Activated T-cell treated with anti-CD3 and anti-CD28 coated beads, Interleukin-2, amount 50 U/mL, for 4 hours (primary cell): ENCODE measurements around the gene ACTN2. TPM values are rescaled to one million over a fixed set of nuclear protein-coding genes. Genes with fewer than 3 reads are reported as not detected.

Experiments used
- ATAC-seq, 2 donors: fragments of 200-7000 bp; cut with Tn5 transposase; one replicate each; pipeline ENCODE4 v1.10.0; 2021
- DNase-seq: peaks from one replicate; pipeline ENCODE4 v3.0.0-alpha.2; 2020
- H3K27me3 Mint-ChIP-seq: one replicate; pipeline ENCODE4 v1.8.0; 2021; ENCODE audit warnings: low read depth, mixed read lengths
- H3K36me3 Mint-ChIP-seq: one replicate; pipeline ENCODE4 v1.8.0; 2022; ENCODE audit warnings: mixed read lengths; ENCODE audit not compliant: insufficient read depth
- H3K4me1 Mint-ChIP-seq: one replicate; pipeline ENCODE4 v1.8.0; 2021; ENCODE audit warnings: low read depth, mixed read lengths
- H3K4me3 Mint-ChIP-seq: one replicate; pipeline ENCODE4 v1.8.0; 2021; ENCODE audit warnings: mild to moderate bottlenecking, moderate library complexity, mixed read lengths
- H3K9me3 Mint-ChIP-seq: one replicate; pipeline ENCODE4 v1.8.0; 2021; ENCODE audit warnings: mixed read lengths
- total RNA-seq, 3 donors: library from RNA; stranded (reverse); gene quantifications; one replicate each; pipeline ENCODE4 v1.2.1, GENCODE V29; 2021

ACTN2 gene
- total RNA-seq, 3 donors from 2014 or later = 0.24 to 0.63 (median 0.34) TPM

GRCh38 chr1:236760986-236761385 lies 74.7 kb downstream of the ACTN2 start:
- H3K4me3 Mint-ChIP-seq = no peak overlapping the region
- H3K9me3 Mint-ChIP-seq = no peaks in the 10 kb centered on the region
- no peaks in the 10 kb centered on the region for H3K4me1 Mint-ChIP-seq
- no peaks in the 10 kb centered on the region for H3K36me3 Mint-ChIP-seq
- DNase-seq (no peak), ATAC-seq (no peak)
- peaks cover 5% of the 10 kb centered on the region for H3K27me3 Mint-ChIP-seq

GRCh38 chr1:236761397-236762132 lies 75.3 kb downstream of the ACTN2 start:
- no peak for ATAC-seq

GRCh38 chr1:236762410-236762809 lies 76.1 kb downstream of the ACTN2 start:
- no peak for DNase-seq
- Mint-ChIP-seq H3K36me3 (no peaks in the 10 kb centered on the region), H3K9me3 (no peaks in the 10 kb centered on the region), H3K4me1 (no peaks in the 10 kb centered on the region), H3K27me3 (peaks cover 6% of the 10 kb centered on the region), H3K4me3 (no peak overlapping the region)
- no peak for ATAC-seq

More at GRCh38 chr1:236761397-236762132, 75.3 kb downstream of the ACTN2 start:
- no peaks in the 10 kb centered on the region for H3K9me3 Mint-ChIP-seq
- H3K27me3 Mint-ChIP-seq = peaks cover 5% of the 10 kb centered on the region
- no peaks in the 10 kb centered on the region for H3K4me1 Mint-ChIP-seq
- H3K4me3 Mint-ChIP-seq = no peak overlapping the region
- no peaks in the 10 kb centered on the region for H3K36me3 Mint-ChIP-seq
- no peak for DNase-seq

GRCh38 chr1:236765831-236766230 lies 79.5 kb downstream of the ACTN2 start:
- no peak for DNase-seq
- Mint-ChIP-seq H3K36me3 (no peaks in the 10 kb centered on the region), H3K9me3 (no peaks in the 10 kb centered on the region), H3K4me3 (no peak overlapping the region), H3K27me3 (peaks cover 18% of the 10 kb centered on the region), H3K4me1 (no peaks in the 10 kb centered on the region)
- ATAC-seq = no peak

- ATAC-seq (no peak), DNase-seq (no peak)
- H3K27me3 Mint-ChIP-seq = peaks cover 19% of the 10 kb centered on the region
- no peaks in the 10 kb centered on the region for H3K9me3 Mint-ChIP-seq
- H3K36me3 Mint-ChIP-seq = no peaks in the 10 kb centered on the region
- no peak overlapping the region for H3K4me3 Mint-ChIP-seq
- H3K4me1 Mint-ChIP-seq = no peaks in the 10 kb centered on the region
These were observed 80.2 kb downstream of the ACTN2 start for GRCh38 chr1:236766506-236766905.

- ATAC-seq = no peak
- H3K27me3 Mint-ChIP-seq = peaks cover 19% of the 10 kb centered on the region
- DNase-seq = no peak
- H3K9me3 Mint-ChIP-seq = no peaks in the 10 kb centered on the region
- no peaks in the 10 kb centered on the region for H3K4me1 Mint-ChIP-seq
- no peak overlapping the region for H3K4me3 Mint-ChIP-seq
- no peaks in the 10 kb centered on the region for H3K36me3 Mint-ChIP-seq
These were observed 81.0 kb downstream of the ACTN2 start for GRCh38 chr1:236767276-236767675.

- Mint-ChIP-seq H3K4me3 (no peak overlapping the region), H3K9me3 (no peaks in the 10 kb centered on the region), H3K36me3 (no peaks in the 10 kb centered on the region), H3K4me1 (no peaks in the 10 kb centered on the region), H3K27me3 (peaks cover 19% of the 10 kb centered on the region)
- ATAC-seq = no peak
- DNase-seq = no peak
These were observed 82.3 kb downstream of the ACTN2 start for GRCh38 chr1:236768601-236769000.

- ATAC-seq (no peak), DNase-seq (no peak)
- Mint-ChIP-seq H3K9me3 (peaks cover 9% of the 10 kb centered on the region), H3K27me3 (peaks cover 29% of the 10 kb centered on the region), H3K36me3 (no peaks in the 10 kb centered on the region), H3K4me1 (no peaks in the 10 kb centered on the region), H3K4me3 (no peak overlapping the region)
These were observed 87.6 kb downstream of the ACTN2 start for GRCh38 chr1:236773919-236774318.

GRCh38 chr1:236774926-236775325 lies 88.6 kb downstream of the ACTN2 start:
- DNase-seq (no peak), ATAC-seq (no peak)
- Mint-ChIP-seq H3K9me3 (peaks cover 14% of the 10 kb centered on the region), H3K4me3 (no peak overlapping the region), H3K36me3 (peaks cover 4% of the 10 kb centered on the region), H3K4me1 (no peaks in the 10 kb centered on the region), H3K27me3 (peaks cover 34% of the 10 kb centered on the region)

GRCh38 chr1:236779312-236779711 lies 93.0 kb downstream of the ACTN2 start:
- no peak for DNase-seq
- Mint-ChIP-seq H3K27me3 (peaks cover 35% of the 10 kb centered on the region), H3K4me3 (no peak overlapping the region), H3K9me3 (peaks cover 14% of the 10 kb centered on the region), H3K36me3 (peaks cover 4% of the 10 kb centered on the region), H3K4me1 (no peaks in the 10 kb centered on the region)
- no peak for ATAC-seq

- Mint-ChIP-seq H3K4me1 (no peaks in the 10 kb centered on the region), H3K36me3 (no peaks in the 10 kb centered on the region), H3K4me3 (no peak overlapping the region), H3K27me3 (peaks cover 4% of the 10 kb centered on the region), H3K9me3 (no peaks in the 10 kb centered on the region)
- no peak for DNase-seq
- ATAC-seq = no peak
These were observed 99.2 kb downstream of the ACTN2 start for GRCh38 chr1:236785477-236785876.

- Mint-ChIP-seq H3K27me3 (peaks cover 2% of the 10 kb centered on the region), H3K4me3 (no peak overlapping the region), H3K4me1 (no peaks in the 10 kb centered on the region), H3K36me3 (no peaks in the 10 kb centered on the region), H3K9me3 (no peaks in the 10 kb centered on the region)
- no peak for ATAC-seq
- DNase-seq = no peak
These were observed 100.2 kb downstream of the ACTN2 start for GRCh38 chr1:236786453-236786852.

- Mint-ChIP-seq H3K27me3 (peaks cover 5% of the 10 kb centered on the region), H3K4me1 (peaks cover 26% of the 10 kb centered on the region), H3K9me3 (no peaks in the 10 kb centered on the region), H3K4me3 (peak overlapping the region; percentile 84), H3K36me3 (no peaks in the 10 kb centered on the region)
- no peak for ATAC-seq
- DNase-seq = no peak
These were observed 108.3 kb downstream of the ACTN2 start for GRCh38 chr1:236794585-236795034.

- Mint-ChIP-seq H3K27me3 (peaks cover 5% of the 10 kb centered on the region), H3K9me3 (no peaks in the 10 kb centered on the region), H3K4me1 (peaks cover 30% of the 10 kb centered on the region), H3K4me3 (peak within 1 kb of the TSS; percentile 84), H3K36me3 (peaks cover 2% of the 10 kb centered on the region)
- DNase-seq = peak; percentile 93
- ATAC-seq = peak; percentile 94 to 95
These were observed 108.9 kb downstream of the ACTN2 start, which contains the start of gene MTR for GRCh38 chr1:236795035-236795756. MTR (plus strand) TSS chr1:236795292; CDS start chr1:236795704, 412 bp downstream.
